Measurements from ENCODE around the gene PTPRF.

Gene PTPRF

GRCh38 chr1:43590388-43590925, 59.8 kb downstream of the PTPRF start:
- Histone ChIP-seq H3K27me3 (no peaks in the 10 kb centered on the region), H3K4me1 (no peaks in the 10 kb centered on the region), H3K9me3 (no peaks in the 10 kb centered on the region), H3K36me3 (no peaks in the 10 kb centered on the region), H3K4me3 (ENCODE audit: low read depth, low read length) (no peak overlapping the region)
- no peak for DNase-seq
- TF ChIP-seq CTCF (IDR thresholded peaks at IDR 0.05; ENCODE audit: low read depth, low read length) = no peak

- no peak overlapping the region for H3K4me3 ChIP-seq (ENCODE audit: low read depth, low read length)
- H3K4me1 ChIP-seq = no peaks in the 10 kb centered on the region
- no peaks in the 10 kb centered on the region for H3K9me3 ChIP-seq
- no peak for DNase-seq
- no peak for TF ChIP-seq CTCF (IDR thresholded peaks at IDR 0.05; ENCODE audit: low read depth, low read length)
- no peaks in the 10 kb centered on the region for H3K27me3 ChIP-seq
- H3K36me3 ChIP-seq = no peaks in the 10 kb centered on the region
These were observed 60.5 kb downstream of the PTPRF start for GRCh38 chr1:43591181-43591580.

GRCh38 chr1:43592051-43592665, 61.5 kb downstream of the PTPRF start:
- DNase-seq = no peak
- no peak for TF ChIP-seq CTCF (IDR thresholded peaks at IDR 0.05; ENCODE audit: low read depth, low read length)
- Histone ChIP-seq H3K9me3 (no peaks in the 10 kb centered on the region), H3K27me3 (no peaks in the 10 kb centered on the region), H3K36me3 (no peaks in the 10 kb centered on the region), H3K4me1 (no peaks in the 10 kb centered on the region), H3K4me3 (ENCODE audit: low read depth, low read length) (no peak overlapping the region)

- TF ChIP-seq CTCF (IDR thresholded peaks at IDR 0.05; ENCODE audit: low read depth, low read length) = no peak
- Histone ChIP-seq H3K36me3 (no peaks in the 10 kb centered on the region), H3K27me3 (no peaks in the 10 kb centered on the region)
These were observed 62.4 kb downstream of the PTPRF start for GRCh38 chr1:43592974-43593683.

GRCh38 chr1:43596579-43596978, 65.9 kb downstream of the PTPRF start:
- no peaks in the 10 kb centered on the region for H3K4me1 ChIP-seq
- H3K27me3 ChIP-seq = no peaks in the 10 kb centered on the region
- H3K4me3 ChIP-seq (ENCODE audit: low read depth, low read length) = no peak overlapping the region
- H3K36me3 ChIP-seq = no peaks in the 10 kb centered on the region
- no peak for DNase-seq
- H3K9me3 ChIP-seq = no peaks in the 10 kb centered on the region
- no peak for TF ChIP-seq CTCF (IDR thresholded peaks at IDR 0.05; ENCODE audit: low read depth, low read length)

More at GRCh38 chr1:43592974-43593683, 62.4 kb downstream of the PTPRF start:
- H3K9me3 ChIP-seq = no peaks in the 10 kb centered on the region
- no peak overlapping the region for H3K4me3 ChIP-seq (ENCODE audit: low read depth, low read length)
- DNase-seq = no peak
- H3K4me1 ChIP-seq = no peaks in the 10 kb centered on the region

GRCh38 chr1:43597028-43597427, 66.3 kb downstream of the PTPRF start:
- H3K36me3 ChIP-seq = no peaks in the 10 kb centered on the region

More at GRCh38 chr1:43597028-43597427, 66.3 kb downstream of the PTPRF start:
- Histone ChIP-seq H3K27me3 (no peaks in the 10 kb centered on the region), H3K9me3 (no peaks in the 10 kb centered on the region), H3K4me1 (no peaks in the 10 kb centered on the region), H3K4me3 (ENCODE audit: low read depth, low read length) (no peak overlapping the region)
- TF ChIP-seq CTCF (IDR thresholded peaks at IDR 0.05; ENCODE audit: low read depth, low read length) = no peak
- no peak for DNase-seq

All from BE2C (cell line).